IMR-90 (cell line): ENCODE measurements around the gene TRIM17. TPM values are rescaled to one million over a fixed set of nuclear protein-coding genes. Genes with fewer than 3 reads are reported as not detected.

ENCODE experiments used
- ATAC-seq: fragments of 200-7000 bp; cut with Tn5 transposase; 2 replicates; pipeline ENCODE4 v1.9.1; 2020; ENCODE audit warnings: low read depth, mild to moderate bottlenecking, moderate library complexity
- BruUV-seq: library from RNA; stranded (reverse); fragments of 400-500 nt; replicated peaks from 2 replicates; lab custom pipeline; 2021; lab: Mats Ljungman, UMichigan
- CTCF ChIA-PET: fragments of 300-600 bp; formaldehyde crosslinking; extraction: SDS; loops from one replicate; lab custom pipeline; 2021; ENCODE audit warnings: antibody characterized with exemption; lab: Yijun Ruan, JAX
- POLR2A ChIA-PET: fragments of 300-600 bp; sonication (Branson Sonifier 250); formaldehyde crosslinking; loops from one replicate; lab custom pipeline; 2022; ENCODE audit warnings: antibody characterized with exemption; ENCODE audit not compliant: unreplicated experiment; lab: Charles Lee
- DNase-seq: peaks from one replicate; pipeline ENCODE4 v3.0.0; 2013
- H2AFZ ChIP-seq: replicated peaks from 2 replicates; pipeline ENCODE3; 2013; ENCODE audit warnings: low read length, mild to moderate bottlenecking; ENCODE audit not compliant: poor library complexity
- H2AK5ac ChIP-seq: 2 replicates; pipeline ENCODE4 v1.6.1; 2013; ENCODE audit warnings: low read depth, low read length, inconsistent platforms
- H2AK9ac ChIP-seq: replicated peaks from 2 replicates; pipeline ENCODE3; 2013; ENCODE audit warnings: mild to moderate bottlenecking, low read depth, low read length, moderate library complexity; ENCODE audit not compliant: poor library complexity
- H2BK120ac ChIP-seq: 2 replicates; pipeline ENCODE4 v1.6.1; 2013; ENCODE audit warnings: low read depth, low read length, inconsistent platforms
- H2BK15ac ChIP-seq: 3 replicates; pipeline ENCODE4 v1.6.1; 2013; ENCODE audit warnings: low read depth, low read length, inconsistent platforms
- H2BK20ac ChIP-seq: 2 replicates; pipeline ENCODE4 v1.6.1; 2013; ENCODE audit warnings: low read depth, mild to moderate bottlenecking, inconsistent platforms, low read length, moderate library complexity
- H2BK5ac ChIP-seq: 2 replicates; pipeline ENCODE4 v1.6.1; 2013; ENCODE audit warnings: mild to moderate bottlenecking, low read depth, low read length, inconsistent platforms; ENCODE audit not compliant: poor library complexity, severe bottlenecking
- H3K14ac ChIP-seq: replicated peaks from 2 replicates; pipeline ENCODE4 v1.6.1; 2013; ENCODE audit warnings: low read depth, low read length, inconsistent platforms
- H3K18ac ChIP-seq: 2 replicates; pipeline ENCODE4 v1.6.1; 2013; ENCODE audit warnings: low read depth, low read length, control low read depth
- H3K23ac ChIP-seq: 2 replicates; pipeline ENCODE4 v1.6.1; 2013; ENCODE audit warnings: low read depth, low read length, inconsistent platforms
- H3K27ac ChIP-seq: 2 replicates; pipeline ENCODE4 v1.5.1; 2013; ENCODE audit warnings: mild to moderate bottlenecking, control low read depth, low read length; ENCODE audit not compliant: insufficient read depth
- H3K27me3 ChIP-seq: 2 replicates; pipeline ENCODE4 v1.6.1; 2013; ENCODE audit warnings: low read length; ENCODE audit not compliant: control insufficient read depth, insufficient read depth
- H3K36me3 ChIP-seq: 2 replicates; pipeline ENCODE4 v1.6.1; 2013; ENCODE audit warnings: low read length, mixed read lengths; ENCODE audit not compliant: control insufficient read depth, insufficient read depth
- H3K4ac ChIP-seq: 2 replicates; pipeline ENCODE4 v1.6.1; 2013; ENCODE audit warnings: low read depth, low read length, inconsistent platforms
- H3K4me1 ChIP-seq: 2 replicates; pipeline ENCODE4 v1.6.1; 2013; ENCODE audit warnings: low read length, mixed read lengths; ENCODE audit not compliant: control insufficient read depth, insufficient read depth
- H3K4me2 ChIP-seq: 2 replicates; pipeline ENCODE4 v1.6.1; 2013; ENCODE audit warnings: low read depth, mild to moderate bottlenecking, control low read depth, low read length, moderate library complexity
- H3K4me3 ChIP-seq: 2 replicates; pipeline ENCODE4 v1.5.1; 2013; ENCODE audit warnings: low read depth, mild to moderate bottlenecking, control low read depth, low read length, moderate library complexity; ENCODE audit not compliant: insufficient read depth
- H3K56ac ChIP-seq: 2 replicates; pipeline ENCODE4 v1.6.1; 2013; ENCODE audit warnings: low read length, inconsistent platforms; ENCODE audit not compliant: insufficient read depth; ENCODE audit errors: extremely low read depth
- H3K79me1 ChIP-seq, 2 experiments: 2 replicates each; pipeline ENCODE4 v1.6.1; 2013; ENCODE audit warnings: low read length in 2 of 2, inconsistent platforms in 1 of 2, low read depth in 1 of 2
- H3K9ac ChIP-seq: 2 replicates; pipeline ENCODE4 v1.6.1; 2013; ENCODE audit warnings: low read depth, low read length, control low read depth
- H3K9me1 ChIP-seq: 2 replicates; pipeline ENCODE4 v1.6.1; 2013; ENCODE audit warnings: low read length, inconsistent platforms; ENCODE audit not compliant: insufficient read depth
- H3K9me3 ChIP-seq: 2 replicates; pipeline ENCODE4 v1.6.1; 2013; ENCODE audit warnings: low read length; ENCODE audit not compliant: control insufficient read depth, insufficient read depth
- H4K20me1 ChIP-seq: 2 replicates; pipeline ENCODE4 v1.6.1; 2013; ENCODE audit warnings: low read length, inconsistent platforms; ENCODE audit not compliant: insufficient read depth
- H4K5ac ChIP-seq: 2 replicates; pipeline ENCODE4 v1.6.1; 2013; ENCODE audit warnings: mild to moderate bottlenecking, low read depth, low read length, control low read depth
- H4K8ac ChIP-seq, 2 experiments: 2 replicates each; pipeline ENCODE4 v1.6.1; 2013; ENCODE audit warnings: low read depth in 2 of 2, low read length in 2 of 2, control low read depth in 1 of 2, inconsistent platforms in 1 of 2
- H4K91ac ChIP-seq: 2 replicates; pipeline ENCODE4 v1.6.1; 2013; ENCODE audit warnings: low read depth, low read length, inconsistent platforms; ENCODE audit not compliant: insufficient read depth
- CHD1 ChIP-seq: IDR thresholded peaks from 2 replicates; pipeline ENCODE4 v1.6.1; 2012; ENCODE audit warnings: low read depth, low read length, improper control_type of control experiment
- ELK1 ChIP-seq: fragments of 150-350 bp; IDR thresholded peaks from 2 replicates; pipeline ENCODE4 v1.6.1; 2016; ENCODE audit warnings: low read depth, mild to moderate bottlenecking, low read length, moderate library complexity, borderline replicate concordance
- FOS ChIP-seq: fragments of 150-350 bp; IDR thresholded peaks from 2 replicates; pipeline ENCODE4 v1.6.1; 2016; ENCODE audit warnings: low read depth, low read length
- MAFK ChIP-seq: IDR thresholded peaks from 2 replicates; pipeline ENCODE4 v1.6.1; 2012; ENCODE audit warnings: low read depth, low read length, improper control_type of control experiment
- MAZ ChIP-seq: IDR thresholded peaks from 2 replicates; pipeline ENCODE4 v1.6.1; 2012; ENCODE audit warnings: low read depth, mild to moderate bottlenecking, low read length, improper control_type of control experiment, moderate library complexity, borderline replicate concordance
- MXI1 ChIP-seq: IDR thresholded peaks from 2 replicates; pipeline ENCODE4 v1.6.1; 2012; ENCODE audit warnings: low read depth, mild to moderate bottlenecking, low read length, moderate library complexity, borderline replicate concordance
- POLR2A ChIP-seq: IDR thresholded peaks from 2 replicates; pipeline ENCODE4 v1.6.1; 2012; ENCODE audit warnings: mild to moderate bottlenecking, low read depth, low read length
- RAD21 ChIP-seq: IDR thresholded peaks from 2 replicates; pipeline ENCODE4 v1.6.1; 2012; ENCODE audit warnings: low read length, improper control_type of control experiment
- USF2 ChIP-seq: fragments of 150-350 bp; IDR thresholded peaks from 2 replicates; pipeline ENCODE4 v1.6.1; 2017; ENCODE audit warnings: mild to moderate bottlenecking, antibody characterized with exemption, low read length, low read depth
- WGBS, 2 experiments: methylation state at CpG; one replicate each; pipeline versions ENCODE4 v1.1.5 to v1.1.7; 2013; ENCODE audit warnings: missing lambda C conversion rate in 2 of 2; ENCODE audit not compliant: insufficient read length in 1 of 2; ENCODE audit errors: extremely low coverage in 2 of 2; 5-methylcytosine and 5-hydroxymethylcytosine counted together
- dilution Hi-C: fragments of 300-500 bp; cut with HindIII; formaldehyde crosslinking; loops from one replicate; pipeline ENCODE4 v1.14.3; 2018; ENCODE audit warnings: low sequenced_read_pairs; ENCODE audit not compliant: unreplicated experiment
- in situ Hi-C: fragments of 300-500 bp; cut with MboI; formaldehyde crosslinking; loops from 3 replicates; pipeline ENCODE4 v1.14.3; 2019; ENCODE audit warnings: low sequenced_read_pairs, inconsistent platforms, mixed read lengths
- intact Hi-C: fragments of 100-400 bp; cut with micrococcal nuclease; formaldehyde crosslinking; loops from 2 replicates; pipeline ENCODE4 v1.10.0; 2022
- polyA plus RNA-seq, 3 experiments: library from polyadenylated mRNA; depleted of rRNA; stranded (reverse); fragments of >200 nt; gene quantifications; 2 replicates each; pipeline ENCODE4 v1.2.3, GENCODE V29; 2012; ENCODE audit warnings: low replicate concordance in 1 of 3
- total RNA-seq: library from RNA; depleted of rRNA; stranded (reverse); fragments of >200 nt; gene quantifications from 2 replicates; pipeline ENCODE4 v1.2.3, GENCODE V29; 2012

The TRIM17 gene
- total and polyA plus RNA-seq, 2 of the 4 experiments (the other 2 are of a cell fraction) = 0.39 TPM; not detected in 1

- in situ Hi-C loops (no loop called here), dilution Hi-C loops (no loop called here), intact Hi-C loops (loop anchor here (5.0 kb wide), 2 partner anchors 78 to 152 kb away; a partner anchor contains a TSS)
- Histone ChIP-seq H3K79me1 (no peaks in the 10 kb centered on the region), H3K56ac (no peak overlapping the region; the same call in 1 of the 2 replicates), H3K9me1 (peaks cover 8% of the 10 kb centered on the region; the same call in 1 of the 2 replicates), H3K4me1 (peaks cover 18% of the 10 kb centered on the region; the same call in 1 of the 2 replicates), H3K27me3 (no peaks in the 10 kb centered on the region), H3K9ac (peak overlapping the region; percentile 56), H3K14ac (peak overlapping the region; percentile 45; the same call in 1 of the 2 replicates), H4K8ac (peak overlapping the region; percentile 22 to 80; a peak in 2 of 4 replicates), H4K20me1 (no peaks in the 10 kb centered on the region), H3K4ac (peak overlapping the region; percentile 49), H3K18ac (no peak overlapping the region; the same call in 1 of the 2 replicates), H2BK5ac (no peak overlapping the region), H2BK15ac (no peak overlapping the region), H3K4me3 (peak overlapping the region; percentile 35), H3K27ac (peak overlapping the region; percentile 1; the same call in 1 of the 2 replicates), H2AK5ac (0 out of 2 replicates have a peak overlapping the region, but pooled peaks have one; percentile 39), H3K36me3 (peaks cover 3% of the 10 kb centered on the region; the same call in 1 of the 2 replicates), H3K23ac (peak overlapping the region; percentile 60; the same call in 1 of the 2 replicates), H3K4me2 (peak overlapping the region; percentile 55), H3K9me3 (no peaks in the 10 kb centered on the region; the same call in 1 of the 2 replicates), H2BK120ac (peak overlapping the region; percentile 18; the same call in 1 of the 2 replicates), H4K5ac (peak overlapping the region; percentile 64), H2BK20ac (no peak overlapping the region), H2AK9ac (peak overlapping the region; percentile 89), H4K91ac (peak overlapping the region; percentile 29), H2AFZ (peak overlapping the region; percentile 97)
- WGBS, 2 experiments = 17% methylated on average over 23 of the region's 48 CpGs; no CpG with 5 or more reads in 1 of the 2 experiments
- ChIA-PET CTCF (interaction anchor here (1.5 kb wide), 1 partner anchor 15 kb away, joined by 5 read pairs; no protein-coding TSS in a partner anchor), POLR2A (no interaction called here)
- ATAC-seq (peak; percentile 2; the same call in 1 of the 2 replicates), DNase-seq (no peak)
- BruUV-seq = no TSS peak
- TF ChIP-seq ELK1 = no peak
- TF ChIP-seq MAFK = no peak
- no peak for TF ChIP-seq USF2
- TF ChIP-seq CHD1 = no peak
- TF ChIP-seq FOS = no peak
- TF ChIP-seq RAD21 = no peak
- TF ChIP-seq MXI1 = no peak
- no peak for TF ChIP-seq POLR2A
- no peak for TF ChIP-seq MAZ
Observed at GRCh38 chr1:228378873-228379460, 37.7 kb downstream of the TRIM17 start.
